UCSD-AML1 (cell line): ENCODE data around the gene HPS6.
A peak's percentile ranks its signal among the peaks of the same experiment; 100 is the strongest.

Source experiments
- DNase-seq: peaks from one replicate; lab custom pipeline; 2025; ENCODE audit not compliant: unreplicated experiment; lab: John Stamatoyannopoulos, UW

The HPS6 gene

DNA sequence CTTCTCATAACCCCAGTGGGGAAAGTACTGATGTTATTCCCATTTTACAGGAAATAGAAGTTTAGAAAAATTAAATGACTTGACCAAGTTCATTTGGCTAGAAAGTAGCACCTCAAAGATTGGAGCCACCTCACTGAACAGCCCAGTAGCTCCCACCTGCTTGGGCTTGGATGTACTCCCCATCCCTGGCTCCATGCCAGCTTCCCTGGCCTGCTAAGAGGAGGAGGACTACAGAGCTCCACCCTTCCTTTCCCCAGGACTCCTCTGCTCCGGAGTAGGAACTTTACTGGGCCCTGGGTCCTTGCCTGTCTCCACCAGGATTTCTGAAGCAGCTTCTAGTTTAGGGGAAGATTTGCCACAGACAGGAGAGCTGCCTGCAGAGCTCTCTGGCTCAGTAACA, 3.1 kb downstream of the HPS6 start:
- DNase-seq: no peak

DNA sequence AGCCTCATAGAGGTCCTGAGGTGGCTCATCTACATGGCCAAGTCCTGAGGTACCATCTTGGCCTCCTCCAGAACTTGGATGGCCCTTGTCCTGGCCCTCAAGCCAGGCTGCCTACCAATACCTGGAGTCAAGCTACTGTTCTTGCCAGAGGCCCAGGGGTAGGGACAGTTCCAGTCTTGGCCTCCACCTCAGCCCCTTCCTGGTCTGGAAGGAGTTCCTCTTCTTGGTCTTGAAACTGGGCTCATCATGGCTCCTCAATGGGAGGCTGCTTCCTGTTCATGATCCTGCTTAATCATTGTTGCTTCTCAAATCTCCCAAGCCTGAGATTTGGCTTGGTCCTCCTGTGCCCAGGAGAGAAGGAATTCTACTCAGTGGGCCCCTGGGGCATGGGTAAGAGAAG, 3.9 kb downstream of the HPS6 start:
- DNase-seq: peak; percentile 18

DNA sequence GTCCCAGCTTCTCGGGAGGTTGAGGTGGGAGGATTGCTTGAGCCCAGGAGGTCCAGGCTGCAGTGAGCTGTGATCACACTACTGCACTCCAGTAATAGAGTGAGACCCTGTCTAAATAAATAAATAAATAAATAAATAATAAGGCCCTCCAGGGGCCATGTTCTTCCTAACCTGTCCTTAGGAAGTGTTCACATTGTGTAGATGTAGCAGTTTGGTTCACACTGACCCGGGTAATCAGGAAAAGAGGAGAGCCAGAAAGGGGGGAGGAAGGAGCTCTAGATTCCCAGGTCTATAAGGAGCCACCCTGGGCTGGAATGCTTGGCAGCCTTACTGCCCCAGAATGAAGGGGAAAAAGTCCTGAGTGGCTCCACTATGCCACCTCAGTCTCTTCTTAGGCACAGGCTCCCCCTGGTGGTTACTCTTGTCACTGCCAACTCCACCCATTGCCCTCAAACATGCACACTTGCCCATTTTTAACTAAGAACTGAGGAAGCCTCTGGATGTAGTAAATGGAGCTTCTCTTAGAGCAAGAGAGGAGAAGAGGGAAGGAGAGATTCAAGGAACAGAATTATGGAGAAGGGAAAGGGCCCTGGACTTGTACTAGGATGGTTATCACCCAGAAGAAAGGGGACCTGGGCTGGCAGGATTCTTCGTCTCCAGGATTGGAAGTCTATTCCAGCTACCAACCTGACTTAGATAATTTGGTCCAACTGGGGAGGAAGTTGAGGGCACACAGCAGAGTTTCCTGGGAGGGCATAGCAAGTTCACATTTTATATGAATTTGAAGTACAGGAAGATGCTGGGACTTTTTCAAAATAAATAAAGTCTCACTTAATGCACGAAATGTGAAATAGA, 7.8 kb downstream of the HPS6 start:
- peak; percentile 78 for DNase-seq

DNA sequence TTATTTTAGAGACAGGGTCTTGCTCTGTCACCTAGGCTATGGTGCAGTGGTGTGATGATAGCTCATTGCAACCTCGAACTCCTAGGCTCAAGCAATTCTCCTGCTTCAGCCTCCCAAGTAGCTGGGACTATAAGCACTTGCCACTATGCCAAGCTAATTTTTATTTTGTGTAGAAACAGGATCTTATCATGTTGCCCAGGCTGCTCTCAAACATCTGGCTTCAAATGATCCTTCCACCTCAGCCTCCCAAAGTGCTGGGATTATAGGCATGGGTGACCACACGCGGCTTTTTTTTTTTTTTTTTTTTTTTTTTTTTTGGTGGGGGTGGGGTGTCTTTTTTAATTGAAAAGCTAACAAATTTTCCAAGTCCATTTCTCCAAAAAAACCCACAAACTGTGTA, 18.4 kb downstream of the HPS6 start:
- DNase-seq: no peak

DNA sequence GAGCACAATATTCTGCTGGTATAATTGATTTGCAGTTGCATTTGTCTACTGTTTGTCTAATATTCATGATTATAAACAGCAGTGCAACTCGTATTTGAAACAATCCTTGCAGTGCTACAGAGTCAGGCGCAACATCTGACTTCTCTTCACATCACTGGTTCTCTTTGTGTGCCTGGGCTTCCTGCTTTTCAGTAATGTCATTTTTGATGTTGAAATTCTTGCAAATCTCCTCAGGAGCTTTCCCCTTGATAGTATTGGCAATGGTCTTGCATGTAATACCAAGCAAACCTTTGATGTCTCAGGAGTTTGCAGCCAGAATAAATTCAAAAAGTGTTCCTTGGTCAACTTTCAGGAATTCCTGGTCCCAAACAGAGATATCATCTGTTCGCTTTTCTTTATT, 20.2 kb downstream of the HPS6 start:
- no peak for DNase-seq

DNA sequence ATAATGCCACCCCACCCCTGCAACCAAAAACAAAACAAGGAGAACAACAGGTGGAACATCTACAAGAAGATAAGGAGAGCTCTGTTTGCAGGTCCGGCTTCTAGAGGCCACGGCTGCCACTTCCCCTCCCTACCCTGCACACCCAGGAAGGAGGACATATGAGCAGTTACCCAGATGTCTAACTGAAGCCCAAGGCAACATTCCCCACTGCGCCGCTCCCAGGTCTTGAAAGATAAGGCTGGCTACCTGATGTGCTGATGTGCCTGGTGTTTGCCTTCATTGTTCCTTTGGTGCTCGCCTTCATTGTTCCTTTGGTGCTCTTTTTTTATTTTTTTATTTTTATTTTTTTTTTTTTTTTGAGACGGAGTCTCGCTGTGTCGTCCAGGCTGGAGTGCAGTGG, 21.0 kb downstream of the HPS6 start:
- no peak for DNase-seq

DNA sequence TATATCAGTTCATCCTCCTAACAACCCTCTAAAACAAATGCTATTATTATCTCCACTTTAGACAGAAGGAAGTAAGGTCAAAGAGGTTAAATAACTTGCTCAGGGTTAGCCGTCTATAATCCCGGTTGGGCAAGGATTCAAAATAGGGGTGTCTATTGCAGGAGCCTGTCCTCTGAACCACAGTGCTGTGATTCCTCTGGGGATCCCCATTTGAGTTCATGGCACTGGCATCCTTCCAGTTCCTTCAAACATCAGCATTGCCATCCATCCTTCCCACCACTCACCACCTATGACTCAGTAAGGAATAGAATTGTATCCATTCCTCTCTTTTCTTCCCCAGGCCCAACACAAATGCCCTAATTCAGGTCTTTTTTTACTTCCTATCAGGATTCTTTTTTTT, 25.6 kb downstream of the HPS6 start:
- DNase-seq: no peak

GRCh38 chr10:102096449-102096848, 31.3 kb downstream of the HPS6 start:
- no peak for DNase-seq

DNA sequence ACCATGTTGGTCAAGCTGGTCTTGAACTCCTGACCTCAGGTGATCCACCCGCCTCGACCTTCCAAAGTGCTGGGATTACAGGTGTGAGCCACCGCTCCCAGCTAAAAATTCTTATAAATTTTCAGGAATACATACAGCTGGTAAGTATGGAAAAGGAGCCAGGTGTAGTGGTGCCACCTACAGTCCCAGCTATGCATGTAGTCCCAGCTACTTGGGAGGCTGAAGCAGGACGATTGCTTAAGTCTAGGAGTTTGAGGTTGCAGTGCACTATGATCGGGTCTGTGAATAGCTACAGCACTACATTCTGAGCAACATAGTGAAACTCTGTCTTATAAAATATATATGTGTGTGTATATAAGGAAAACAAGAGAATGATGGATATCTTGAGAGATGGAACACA, 36.0 kb downstream of the HPS6 start:
- no peak for DNase-seq

- no peak for DNase-seq
Measured at GRCh38 chr10:102102421-102102820, 37.3 kb downstream of the HPS6 start.

- DNase-seq: no peak
Measured at GRCh38 chr10:102106998-102107397, 41.8 kb downstream of the HPS6 start.

GRCh38 chr10:102109166-102110116, 44.3 kb downstream of the HPS6 start:
- no peak for DNase-seq

DNA sequence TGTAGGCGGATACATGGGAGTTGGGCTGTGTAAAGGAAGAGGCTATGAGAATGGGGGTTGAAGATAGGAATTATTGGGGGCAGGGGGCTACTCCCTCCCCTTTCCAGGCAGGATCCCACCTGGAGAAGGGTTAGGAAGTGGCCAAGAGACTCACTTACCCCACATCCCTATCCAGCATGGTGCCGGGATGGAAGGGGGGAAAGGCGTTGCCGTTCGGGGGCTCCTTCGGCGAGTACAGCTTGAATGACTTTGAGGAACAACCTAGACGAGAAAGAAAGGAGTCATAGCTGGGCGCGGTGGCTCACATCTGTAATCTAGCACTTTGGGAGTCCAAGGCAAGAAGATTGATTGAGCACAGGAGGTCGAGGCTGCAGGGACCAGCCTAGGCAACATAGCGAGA, 46.1 kb downstream of the HPS6 start:
- no peak for DNase-seq

- DNase-seq: no peak
Measured at GRCh38 chr10:102112210-102112817, 47.2 kb downstream of the HPS6 start.

DNA sequence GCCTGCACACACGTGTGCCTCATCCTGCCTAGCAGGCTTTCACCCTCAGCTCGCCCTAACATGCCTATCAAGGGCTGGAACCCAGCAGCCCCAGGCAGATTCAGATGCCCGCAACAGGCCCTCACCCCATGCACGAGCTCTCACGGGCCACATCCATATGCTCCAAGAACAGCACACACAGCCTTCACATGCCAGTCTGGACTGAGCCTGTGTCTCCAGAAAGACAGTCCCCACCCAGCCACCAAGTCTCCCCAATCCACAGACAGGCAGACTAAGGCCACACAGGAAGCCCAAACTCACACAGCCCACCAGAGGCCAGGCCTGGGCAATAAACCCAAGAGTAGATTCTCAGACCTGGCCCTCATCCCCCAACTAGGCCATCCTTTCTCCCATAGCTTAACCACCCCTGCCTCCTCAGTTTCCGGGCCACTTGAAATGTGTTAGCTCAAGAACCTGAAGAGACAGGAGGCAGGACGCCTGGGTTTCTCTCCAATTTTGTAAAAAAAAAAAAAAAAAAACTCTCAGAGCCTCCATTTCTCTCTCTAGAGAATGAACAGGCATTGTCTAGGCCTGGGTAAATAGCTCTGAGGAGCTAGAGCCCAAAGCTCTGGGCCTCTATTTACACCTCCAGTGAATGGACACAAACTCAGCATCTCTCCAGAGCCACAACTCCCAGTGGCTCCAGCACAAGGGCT, 48.3 kb downstream of the HPS6 start:
- DNase-seq: no peak

- no peak for DNase-seq
Measured at GRCh38 chr10:102113956-102114857, 49.1 kb downstream of the HPS6 start.

DNA sequence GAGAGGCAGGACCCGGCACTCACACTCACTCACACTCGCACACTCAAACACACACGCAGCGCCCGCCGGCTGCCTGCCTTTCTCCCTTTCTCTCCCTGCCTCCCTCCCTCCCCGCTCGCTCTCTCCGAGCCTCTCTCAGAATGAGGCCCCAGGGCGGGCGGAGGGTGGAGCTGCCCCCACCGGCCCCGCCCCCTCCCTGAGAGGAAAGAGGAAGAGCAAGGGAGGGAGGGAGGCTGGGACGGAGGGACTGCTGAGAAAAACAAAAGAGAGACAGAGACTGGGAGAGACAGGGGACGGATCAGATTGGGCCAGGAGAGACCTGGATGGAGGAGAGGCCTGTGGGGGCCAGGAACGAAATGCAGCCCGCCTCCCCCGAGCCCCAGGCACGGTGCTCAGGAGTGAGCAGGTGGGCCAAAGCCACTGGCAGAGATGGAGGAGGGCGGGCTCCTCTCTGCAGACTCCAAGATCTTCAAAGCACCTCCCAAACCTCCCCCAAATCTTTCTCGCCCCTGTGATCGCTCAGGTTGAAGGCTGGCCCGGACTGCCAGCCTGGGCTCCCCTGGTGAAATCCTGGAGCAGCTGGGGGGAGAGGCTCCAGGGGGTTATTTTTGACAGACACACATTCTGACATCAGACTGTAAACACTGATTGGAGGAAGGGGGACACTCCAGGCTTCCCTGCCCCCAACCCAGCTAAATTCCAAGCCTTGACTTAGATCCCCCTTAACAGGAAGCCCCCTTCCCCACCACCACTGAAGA, 49.9 kb downstream of the HPS6 start:
- DNase-seq: peak; percentile 89

- no peak for DNase-seq
Measured at GRCh38 chr10:102115775-102116174, 50.6 kb downstream of the HPS6 start.

DNA sequence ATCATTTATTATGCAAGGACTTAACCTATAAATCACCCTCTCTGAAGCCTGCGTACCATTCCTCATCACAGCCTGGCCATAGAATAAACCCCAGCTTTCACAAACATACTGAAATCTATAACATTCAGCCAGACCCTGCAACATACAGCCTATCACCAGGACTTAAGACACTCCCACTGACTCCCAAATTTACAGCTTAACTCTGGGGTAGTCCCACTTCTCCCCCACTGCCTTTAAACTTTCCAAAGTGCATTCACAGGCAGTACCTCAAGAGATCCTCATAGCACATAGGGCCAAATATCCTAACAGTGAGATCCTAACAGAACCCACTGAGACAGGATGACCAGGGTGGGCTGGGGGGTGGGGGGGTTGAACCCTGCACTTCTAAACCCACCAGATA, 51.5 kb downstream of the HPS6 start:
- DNase-seq: no peak
